Measurements from ENCODE around the gene TMEM14C.

TMEM14C gene

DNA sequence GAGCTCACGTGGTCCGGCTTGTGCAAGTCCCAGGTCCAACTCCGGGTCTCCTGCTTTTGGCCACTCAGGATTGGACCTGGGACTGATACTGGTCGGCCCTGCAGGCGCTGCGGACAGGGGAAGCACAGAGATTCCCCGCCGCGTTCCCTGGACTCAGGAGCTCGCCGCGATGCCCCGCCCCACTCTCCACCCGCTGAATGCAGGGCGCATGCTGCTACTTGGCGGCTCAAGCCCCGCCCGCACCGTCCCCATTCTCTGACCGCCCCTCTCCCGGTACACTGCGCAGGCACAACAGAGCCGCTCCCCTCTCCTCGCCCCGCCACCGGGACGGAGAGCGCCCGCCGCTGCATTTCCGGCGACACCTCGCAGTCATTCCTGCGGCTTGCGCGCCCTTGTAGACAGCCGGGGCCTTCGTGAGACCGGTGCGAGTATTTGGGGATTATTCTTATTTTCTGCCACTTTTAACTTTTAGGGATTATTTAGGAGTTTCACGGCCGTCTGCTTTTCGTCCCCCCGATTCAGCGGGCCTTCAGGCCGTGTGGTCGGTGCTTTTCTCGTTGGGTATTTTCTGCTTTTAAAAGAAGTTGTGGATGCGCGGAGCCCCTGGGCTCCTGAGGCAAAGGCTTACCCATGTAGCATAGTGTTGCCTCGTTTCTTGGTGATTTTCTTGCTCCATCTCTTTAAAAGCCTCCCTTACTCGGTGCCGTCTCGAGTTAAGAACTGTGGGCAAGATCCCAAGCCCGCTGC lies at the start of gene TMEM14C:
Gene TMEM14C (plus strand): TSS at position 251 of the 747 bp plus-strand sequence. CDS start 1,544 bp downstream, outside the sequence.
- TF ChIP-seq, protein P1, sequence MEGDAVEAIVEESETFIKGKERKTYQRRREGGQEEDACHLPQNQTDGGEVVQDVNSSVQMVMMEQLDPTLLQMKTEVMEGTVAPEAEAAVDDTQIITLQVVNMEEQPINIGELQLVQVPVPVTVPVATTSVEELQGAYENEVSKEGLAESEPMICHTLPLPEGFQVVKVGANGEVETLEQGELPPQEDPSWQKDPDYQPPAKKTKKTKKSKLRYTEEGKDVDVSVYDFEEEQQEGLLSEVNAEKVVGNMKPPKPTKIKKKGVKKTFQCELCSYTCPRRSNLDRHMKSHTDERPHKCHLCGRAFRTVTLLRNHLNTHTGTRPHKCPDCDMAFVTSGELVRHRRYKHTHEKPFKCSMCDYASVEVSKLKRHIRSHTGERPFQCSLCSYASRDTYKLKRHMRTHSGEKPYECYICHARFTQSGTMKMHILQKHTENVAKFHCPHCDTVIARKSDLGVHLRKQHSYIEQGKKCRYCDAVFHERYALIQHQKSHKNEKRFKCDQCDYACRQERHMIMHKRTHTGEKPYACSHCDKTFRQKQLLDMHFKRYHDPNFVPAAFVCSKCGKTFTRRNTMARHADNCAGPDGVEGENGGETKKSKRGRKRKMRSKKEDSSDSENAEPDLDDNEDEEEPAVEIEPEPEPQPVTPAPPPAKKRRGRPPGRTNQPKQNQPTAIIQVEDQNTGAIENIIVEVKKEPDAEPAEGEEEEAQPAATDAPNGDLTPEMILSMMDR (IDR thresholded peaks at IDR 0.05; ENCODE audit: low read depth, low read length), result no peak
- peak; percentile 84 for TF ChIP-seq MYC (IDR thresholded peaks at IDR 0.05; ENCODE audit: low read depth, low read length)
- TF ChIP-seq POLR2A (IDR thresholded peaks at IDR 0.05; ENCODE audit: extremely low read depth, insufficient read length), result peak; percentile 68
- TF ChIP-seq, protein P2, sequence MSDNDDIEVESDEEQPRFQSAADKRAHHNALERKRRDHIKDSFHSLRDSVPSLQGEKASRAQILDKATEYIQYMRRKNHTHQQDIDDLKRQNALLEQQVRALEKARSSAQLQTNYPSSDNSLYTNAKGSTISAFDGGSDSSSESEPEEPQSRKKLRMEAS (IDR thresholded peaks at IDR 0.05; ENCODE audit: low read depth, low read length), result peak; percentile 82
- peak; percentile 99 for DNase-seq (ENCODE audit: low read depth)
- peak within 1 kb of the TSS; percentile 85 for H3K4me3 ChIP-seq (ENCODE audit: low read depth, low read length)

DNA sequence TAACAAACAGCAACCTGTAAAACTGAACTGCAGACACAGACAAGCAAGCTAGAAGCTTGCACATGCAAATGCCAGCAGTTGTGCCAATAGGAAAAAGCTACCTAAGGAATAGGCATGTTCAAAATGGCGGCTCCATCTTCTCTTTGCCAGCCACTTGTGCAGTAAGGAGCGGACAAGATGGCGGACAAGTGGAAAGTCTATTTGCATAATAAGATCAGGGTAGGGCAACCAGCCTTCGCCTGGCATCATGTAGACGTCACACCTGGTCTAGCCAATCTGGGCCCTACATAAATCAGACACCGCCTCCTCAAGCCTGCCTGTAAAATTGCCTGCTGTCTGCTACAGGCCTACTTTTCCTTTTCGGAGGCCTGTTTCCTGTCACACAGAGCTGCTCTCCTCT lies 46.5 kb upstream of the TMEM14C start:
- no peak for TF ChIP-seq POLR2A (IDR thresholded peaks at IDR 0.05; ENCODE audit: extremely low read depth, insufficient read length)
- TF ChIP-seq MYC (IDR thresholded peaks at IDR 0.05; ENCODE audit: low read depth, low read length), result no peak
- TF ChIP-seq, protein P1 (IDR thresholded peaks at IDR 0.05; ENCODE audit: low read depth, low read length), result no peak
- TF ChIP-seq, protein P2 (IDR thresholded peaks at IDR 0.05; ENCODE audit: low read depth, low read length), result no peak
- no peak overlapping the region for H3K4me3 ChIP-seq (ENCODE audit: low read depth, low read length)
- DNase-seq (ENCODE audit: low read depth), result no peak

DNA sequence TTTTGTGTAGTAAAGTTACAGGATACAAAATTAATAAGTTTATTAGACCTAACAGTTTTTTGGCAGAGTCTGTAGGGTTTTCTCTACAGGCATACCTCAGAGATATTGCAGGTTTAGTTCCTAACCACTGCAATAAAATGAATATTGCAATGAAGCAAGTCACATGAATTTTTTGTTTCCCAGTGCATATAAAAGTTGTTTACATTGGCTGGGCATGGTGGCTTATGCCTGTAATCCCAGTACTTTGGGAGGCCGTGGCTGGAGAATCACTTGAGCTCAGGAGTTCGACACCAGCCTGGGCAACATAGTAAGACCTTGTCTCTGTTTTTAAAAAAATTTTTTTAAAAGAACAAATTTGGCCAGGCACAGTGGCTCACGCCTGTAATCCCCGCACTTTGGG lies 44.4 kb upstream of the TMEM14C start:
- H3K4me3 ChIP-seq (ENCODE audit: low read depth, low read length), result no peak overlapping the region
- no peak for DNase-seq (ENCODE audit: low read depth)
- TF ChIP-seq, protein P2 (IDR thresholded peaks at IDR 0.05; ENCODE audit: low read depth, low read length), result no peak
- TF ChIP-seq POLR2A (IDR thresholded peaks at IDR 0.05; ENCODE audit: extremely low read depth, insufficient read length), result no peak
- TF ChIP-seq MYC (IDR thresholded peaks at IDR 0.05; ENCODE audit: low read depth, low read length), result no peak
- TF ChIP-seq, protein P1 (IDR thresholded peaks at IDR 0.05; ENCODE audit: low read depth, low read length), result no peak

DNA sequence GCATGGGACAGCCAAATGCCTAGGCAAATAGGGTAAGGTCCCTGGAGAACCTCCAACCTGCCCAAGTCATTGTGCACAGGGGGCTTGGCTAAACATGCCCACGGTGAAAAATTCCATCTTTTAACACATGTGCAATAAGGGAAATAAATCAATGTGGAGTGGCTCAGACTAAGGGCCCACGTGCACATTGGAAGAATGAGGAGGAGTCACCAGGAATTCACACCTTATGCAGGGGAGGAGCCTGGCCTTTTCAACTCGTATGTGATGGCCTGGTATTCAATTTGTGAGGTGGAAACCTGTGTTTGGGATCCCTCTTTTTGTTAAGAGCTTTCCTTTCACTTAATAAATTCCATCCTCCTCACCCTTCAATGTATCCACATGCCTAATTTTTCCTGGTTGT lies 41.1 kb upstream of the TMEM14C start:
- DNase-seq (ENCODE audit: low read depth), result no peak
- H3K4me3 ChIP-seq (ENCODE audit: low read depth, low read length), result no peak overlapping the region
- TF ChIP-seq MYC (IDR thresholded peaks at IDR 0.05; ENCODE audit: low read depth, low read length) (no peak), POLR2A (IDR thresholded peaks at IDR 0.05; ENCODE audit: extremely low read depth, insufficient read length) (no peak)
- TF ChIP-seq, protein P2 (IDR thresholded peaks at IDR 0.05; ENCODE audit: low read depth, low read length), result no peak
- TF ChIP-seq, protein P1 (IDR thresholded peaks at IDR 0.05; ENCODE audit: low read depth, low read length), result no peak

DNA sequence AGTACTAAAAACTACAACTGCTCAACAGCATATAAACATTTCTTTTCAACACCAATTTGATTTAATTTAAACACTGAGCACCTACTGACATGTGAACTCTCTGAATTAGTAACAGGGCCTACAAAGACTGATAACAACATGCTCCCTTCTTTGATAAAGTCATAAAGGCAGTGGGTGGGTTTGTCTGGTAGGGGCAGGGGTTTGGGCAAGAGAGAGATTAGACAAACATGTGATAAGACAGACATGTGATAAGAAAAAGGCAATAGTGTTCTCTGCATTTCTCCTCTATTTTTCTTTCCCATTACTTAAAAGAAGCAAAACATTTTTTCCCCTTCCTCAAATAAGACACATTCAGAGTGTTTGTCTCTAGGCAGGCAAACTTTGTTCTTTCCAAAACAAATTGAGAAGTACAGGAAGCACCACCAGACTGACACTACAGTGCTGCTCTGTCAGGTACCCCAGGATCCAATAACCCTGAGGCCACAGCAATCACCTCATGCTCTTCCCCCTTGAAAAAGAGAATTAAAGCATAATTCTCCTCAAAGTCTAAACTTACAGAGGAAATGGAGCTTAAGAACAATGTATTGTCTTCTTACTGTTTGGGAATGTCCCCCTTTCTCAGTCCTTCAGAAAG lies 40.4 kb upstream of the TMEM14C start:
- TF ChIP-seq, protein P2 (IDR thresholded peaks at IDR 0.05; ENCODE audit: low read depth, low read length), result no peak
- TF ChIP-seq POLR2A (IDR thresholded peaks at IDR 0.05; ENCODE audit: extremely low read depth, insufficient read length), result no peak
- no peak for TF ChIP-seq MYC (IDR thresholded peaks at IDR 0.05; ENCODE audit: low read depth, low read length)
- TF ChIP-seq, protein P1 (IDR thresholded peaks at IDR 0.05; ENCODE audit: low read depth, low read length), result no peak
- DNase-seq (ENCODE audit: low read depth), result no peak
- no peak overlapping the region for H3K4me3 ChIP-seq (ENCODE audit: low read depth, low read length)
